Thymus (tissue), 14 donors: Measurements from ENCODE around the gene ZBTB16. TPM values are rescaled to one million over a fixed set of nuclear protein-coding genes. Genes with fewer than 3 reads are reported as not detected.

Experiments used
- DNase-seq, 9 donors: peaks; one replicate each; pipeline ENCODE4 v3.0.0-alpha.2; 2013; ENCODE audit warnings: low spot score in 9 of 9, low read depth in 6 of 9, missing footprints in 1 of 9
- H3K27ac ChIP-seq, 2 donors: one replicate each; pipeline ENCODE4 v1.5.1; 2013; ENCODE audit warnings: control low read depth in 1 of 2, low read depth in 1 of 2, low read length in 1 of 2, mild to moderate bottlenecking in 1 of 2, moderate library complexity in 1 of 2
- H3K27me3 ChIP-seq, 2 donors: one replicate each; pipeline ENCODE4 v1.5.1; 2013; ENCODE audit warnings: low read length in 1 of 2; ENCODE audit not compliant: control insufficient read depth in 2 of 2, insufficient read depth in 1 of 2
- H3K36me3 ChIP-seq, 2 donors: one replicate each; pipeline ENCODE4 v1.5.1; 2013; ENCODE audit warnings: low read length in 1 of 2, mild to moderate bottlenecking in 1 of 2, moderate library complexity in 1 of 2; ENCODE audit not compliant: control insufficient read depth in 2 of 2, insufficient read depth in 2 of 2
- H3K4me1 ChIP-seq, 2 donors: one replicate each; pipeline ENCODE4 v1.5.1; 2013; ENCODE audit warnings: low read length in 2 of 2; ENCODE audit not compliant: control insufficient read depth in 2 of 2, insufficient read depth in 2 of 2
- H3K4me3 ChIP-seq, 2 donors: one replicate each; pipeline ENCODE4 v1.5.1; 2013; ENCODE audit warnings: low read length in 2 of 2, control low read depth in 1 of 2, mild to moderate bottlenecking in 1 of 2
- H3K9me3 ChIP-seq, 2 donors: one replicate each; pipeline ENCODE4 v1.5.1; 2013; ENCODE audit warnings: low read length in 1 of 2, mild to moderate bottlenecking in 1 of 2; ENCODE audit not compliant: control insufficient read depth in 2 of 2, insufficient read depth in 1 of 2
- WGBS: extraction: QIAGEN DNeasy Blood & Tissue Kit; methylation state at CpG from one replicate; pipeline ENCODE4 v1.1.7; 2013; 5-methylcytosine and 5-hydroxymethylcytosine counted together
- long read RNA-seq, 10 donors: transcript quantifications; one replicate each; lab custom pipeline, GENCODE V29; 2026
- polyA plus RNA-seq: library from polyadenylated mRNA; stranded (reverse); fragments of 200-250 nt; gene quantifications from one replicate; pipeline ENCODE4 v1.2.3, GENCODE V29; 2013
- total RNA-seq: library from RNA; stranded (reverse); fragments of 120-200 nt; gene quantifications from one replicate; pipeline ENCODE4 v1.2.4, GENCODE V29; 2013
- donor health status: healthy.

ZBTB16 gene
- total RNA-seq (5.7 TPM), polyA plus RNA-seq (21.5 TPM)
- long read RNA-seq, donor 1: 0 reads
- long read RNA-seq, donor 2: 0 reads
- long read RNA-seq, donor 3, partial matches to known transcripts: 0 of 1 reads
- long read RNA-seq, donor 3, other reads (novel, unspliced or antisense): 0 of 1 reads
- long read RNA-seq, donor 4, partial matches to known transcripts: 0 of 4 reads
- long read RNA-seq, donor 4, other reads (novel, unspliced or antisense): 0 of 4 reads
- long read RNA-seq, donor 5, partial matches to known transcripts: 0 of 2 reads
- long read RNA-seq, donor 5, other reads (novel, unspliced or antisense): 0 of 2 reads
- long read RNA-seq, donor 6, partial matches to known transcripts: 0 of 1 reads
- long read RNA-seq, donor 6, other reads (novel, unspliced or antisense): 0 of 1 reads
- long read RNA-seq, donor 7, partial matches to known transcripts: 0 of 2 reads
- long read RNA-seq, donor 7, other reads (novel, unspliced or antisense): 0 of 2 reads
- long read RNA-seq, donor 8, partial matches to known transcripts: 0 of 1 reads
- long read RNA-seq, donor 8, other reads (novel, unspliced or antisense): 0 of 1 reads
- long read RNA-seq, donor 9, partial matches to known transcripts: 0 of 1 reads
- long read RNA-seq, donor 9, other reads (novel, unspliced or antisense): 0 of 1 reads
- long read RNA-seq, donor 10, partial matches to known transcripts: 5 of 5 reads
- long read RNA-seq, donor 10, other reads (novel, unspliced or antisense): 0 of 5 reads

- H3K9me3 ChIP-seq: peaks cover 0 to 5% of the 10 kb centered on the region in 2 donors
- H3K36me3 ChIP-seq: peaks cover 5 to 7% of the 10 kb centered on the region in 2 donors
- under 1% methylated on average over 70 of the region's 71 CpGs for WGBS
- peaks cover 0 to 36% of the 10 kb centered on the region in 2 donors for H3K4me1 ChIP-seq
- peak in 3 of 9 donors; percentile 54 to 76 (median 71) for DNase-seq
- peaks cover 61 to 66% of the 10 kb centered on the region in 2 donors for H3K27me3 ChIP-seq
- peak within 1 kb of the TSS; percentile 57 to 87 for H3K27ac ChIP-seq
- peak within 1 kb of the TSS; percentile 59 to 75 for H3K4me3 ChIP-seq
Measured at GRCh38 chr11:114059278-114059983, at the start of gene ZBTB16. ZBTB16 (plus strand) TSS chr11:114059711; CDS start chr11:114063301, 3,590 bp downstream.

GRCh38 chr11:114010931-114011330 lies 48.6 kb upstream of the ZBTB16 start:
- no peaks in the 10 kb centered on the region for H3K4me1 ChIP-seq
- H3K27me3 ChIP-seq: peaks cover 0 to 8% of the 10 kb centered on the region in 2 donors
- H3K36me3 ChIP-seq: no peaks in the 10 kb centered on the region
- H3K27ac ChIP-seq: no peak overlapping the region
- H3K4me3 ChIP-seq: no peak overlapping the region
- 89% methylated on average over 4 of the region's 4 CpGs for WGBS
- no peak for DNase-seq
- no peaks in the 10 kb centered on the region for H3K9me3 ChIP-seq

- H3K27ac ChIP-seq: no peak overlapping the region
- WGBS: 53% methylated on average over 2 of the region's 2 CpGs
Measured at GRCh38 chr11:114011443-114011842, 48.1 kb upstream of the ZBTB16 start.

DNA sequence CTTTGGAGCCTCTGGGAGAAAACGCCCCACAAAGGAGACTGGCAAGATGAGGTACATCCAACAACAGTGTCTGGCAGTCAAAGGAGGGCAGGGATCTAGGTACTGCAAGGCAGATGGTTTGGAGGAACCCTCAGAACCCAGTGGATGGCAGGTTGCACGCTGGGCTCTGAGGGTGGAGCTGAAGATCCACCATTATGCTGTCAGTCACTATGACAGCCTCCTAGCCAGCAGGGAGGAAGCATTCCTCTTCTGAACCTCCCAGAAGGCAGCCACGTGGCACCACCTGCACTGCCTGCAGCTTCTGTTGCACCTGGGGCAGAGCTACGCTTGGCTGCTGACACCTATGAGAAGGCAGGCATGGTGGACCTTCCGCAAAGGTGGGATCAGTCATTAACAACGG lies 44.4 kb upstream of the ZBTB16 start:
- WGBS: 59% methylated on average over 6 of the region's 6 CpGs
- no peaks in the 10 kb centered on the region for H3K9me3 ChIP-seq
- H3K4me3 ChIP-seq: no peak overlapping the region
- peak in 2 of 9 donors; percentile 17 to 27 for DNase-seq
- H3K36me3 ChIP-seq: no peaks in the 10 kb centered on the region
- peaks cover 0 to 4% of the 10 kb centered on the region in 2 donors for H3K27me3 ChIP-seq
- H3K27ac ChIP-seq: no peak overlapping the region
- H3K4me1 ChIP-seq: no peaks in the 10 kb centered on the region

More at GRCh38 chr11:114011443-114011842, 48.1 kb upstream of the ZBTB16 start:
- no peaks in the 10 kb centered on the region for H3K9me3 ChIP-seq
- DNase-seq: no peak
- H3K4me3 ChIP-seq: no peak overlapping the region
- H3K27me3 ChIP-seq: peaks cover 0 to 8% of the 10 kb centered on the region in 2 donors
- no peaks in the 10 kb centered on the region for H3K36me3 ChIP-seq
- no peaks in the 10 kb centered on the region for H3K4me1 ChIP-seq

DNA sequence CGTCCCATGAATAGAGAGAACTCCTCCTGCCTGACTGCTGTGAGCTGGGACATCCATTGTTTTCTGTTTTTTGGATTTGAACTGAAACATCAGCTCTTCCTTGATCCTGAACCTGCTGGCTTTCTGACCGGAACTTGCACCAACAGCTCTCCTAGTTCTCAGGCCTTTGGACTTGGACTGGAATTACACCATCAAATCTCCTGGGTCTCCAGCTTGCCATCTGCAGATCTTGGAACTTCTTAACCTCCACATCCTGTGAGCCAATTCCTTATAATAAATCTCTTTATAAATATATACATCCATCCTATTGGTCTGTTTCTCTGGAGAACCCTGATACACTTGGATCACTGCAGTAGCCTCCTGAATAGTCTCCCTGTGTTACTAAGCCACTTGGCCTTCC lies 42.5 kb upstream of the ZBTB16 start:
- H3K36me3 ChIP-seq: no peaks in the 10 kb centered on the region
- 97% methylated on average over 2 of the region's 2 CpGs for WGBS
- H3K4me3 ChIP-seq: no peak overlapping the region
- H3K27ac ChIP-seq: no peak overlapping the region
- no peaks in the 10 kb centered on the region for H3K9me3 ChIP-seq
- no peak for DNase-seq
- peaks cover 0 to 4% of the 10 kb centered on the region in 2 donors for H3K27me3 ChIP-seq
- H3K4me1 ChIP-seq: no peaks in the 10 kb centered on the region

GRCh38 chr11:114017723-114018122 lies 41.8 kb upstream of the ZBTB16 start:
- H3K4me1 ChIP-seq: no peaks in the 10 kb centered on the region
- H3K27ac ChIP-seq: no peak overlapping the region
- whole genome bisulfite sequencing: 63% methylated on average over 2 of the region's 2 CpGs
- no peak overlapping the region for H3K4me3 ChIP-seq
- no peaks in the 10 kb centered on the region for H3K36me3 ChIP-seq
- DNase-seq: no peak
- H3K9me3 ChIP-seq: no peaks in the 10 kb centered on the region
- peaks cover 0 to 2% of the 10 kb centered on the region in 2 donors for H3K27me3 ChIP-seq

- H3K4me3 ChIP-seq: no peak overlapping the region
- WGBS: 97% methylated on average over 3 of the region's 3 CpGs
- no peaks in the 10 kb centered on the region for H3K36me3 ChIP-seq
- DNase-seq: no peak
- no peak overlapping the region for H3K27ac ChIP-seq
- H3K27me3 ChIP-seq: no peaks in the 10 kb centered on the region
- no peaks in the 10 kb centered on the region for H3K4me1 ChIP-seq
- no peaks in the 10 kb centered on the region for H3K9me3 ChIP-seq
Measured at GRCh38 chr11:114019046-114019445, 40.5 kb upstream of the ZBTB16 start.

GRCh38 chr11:114019574-114019973 lies 39.9 kb upstream of the ZBTB16 start:
- DNase-seq: no peak
- no peak overlapping the region for H3K4me3 ChIP-seq
- no peaks in the 10 kb centered on the region for H3K9me3 ChIP-seq
- no peaks in the 10 kb centered on the region for H3K27me3 ChIP-seq
- H3K36me3 ChIP-seq: no peaks in the 10 kb centered on the region
- no peaks in the 10 kb centered on the region for H3K4me1 ChIP-seq
- WGBS: 95% methylated on average over 5 of the region's 5 CpGs
- no peak overlapping the region for H3K27ac ChIP-seq
